ENCODE measurements around the gene LTBP1. TPM values are rescaled to one million over a fixed set of nuclear protein-coding genes. Genes with fewer than 3 reads are reported as not detected.

Gene LTBP1
- total RNA-seq, 1 experiment from 2014 or later = 28.5 TPM

DNA sequence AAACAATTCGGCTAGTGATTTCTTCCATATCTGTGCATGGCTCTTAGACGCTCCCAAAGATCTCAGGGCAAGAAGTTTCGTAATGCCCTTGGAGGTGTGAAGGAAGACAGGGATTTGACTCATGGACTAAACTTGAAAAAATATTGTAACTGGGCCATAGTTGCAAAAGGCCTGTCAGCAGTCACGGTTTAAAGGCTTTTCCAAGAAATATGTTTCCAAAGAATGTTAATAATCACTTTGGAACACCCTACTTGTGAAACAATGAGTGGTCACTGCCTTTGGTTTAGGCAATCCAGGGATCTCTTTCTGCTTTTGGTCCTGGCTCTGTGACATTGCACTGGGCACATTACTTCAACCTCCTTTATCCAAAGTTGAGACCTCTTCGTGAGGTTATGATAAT is 427.2 kb downstream of the LTBP1 start:
- H4K91ac ChIP-seq (ENCODE audit: insufficient read length, low read depth, low read length) = no peak overlapping the region
- H3K27ac Mint-ChIP-seq = no peak overlapping the region
- H3K4me1 Mint-ChIP-seq = peaks cover 17 to 19% of the 10 kb centered on the region in 2 experiments
- no peak overlapping the region for H3K56ac ChIP-seq (ENCODE audit: insufficient read length, low read depth, low read length)
- no peak overlapping the region for H3K4me3 Mint-ChIP-seq
- H3K79me1 ChIP-seq (ENCODE audit: insufficient read depth, low read depth, low read length, poor library complexity, severe bottlenecking) = no peaks in the 10 kb centered on the region
- H3K23ac ChIP-seq (ENCODE audit: insufficient read length, low read depth, low read length) = no peak overlapping the region
- H3K9me3 ChIP-seq (ENCODE audit: control insufficient read depth, low read depth, low read length) = no peaks in the 10 kb centered on the region
- no peak overlapping the region for H4K8ac ChIP-seq (replicated peaks; ENCODE audit: insufficient read length, low read depth, low read length)
- no peak overlapping the region for H2BK12ac ChIP-seq (ENCODE audit: insufficient read length, low read depth, low read length)
- H2AK5ac ChIP-seq (ENCODE audit: insufficient read length, low read length) = no peak overlapping the region
- no peak overlapping the region for H3K14ac ChIP-seq (ENCODE audit: insufficient read depth, low read length)
- H3K4ac ChIP-seq (ENCODE audit: low read depth, low read length) = no peak overlapping the region
- H3K23me2 ChIP-seq (ENCODE audit: insufficient read length, low read depth, low read length, poor library complexity, severe bottlenecking) = no peaks in the 10 kb centered on the region
- H2BK15ac ChIP-seq (ENCODE audit: low read depth, low read length) = no peak overlapping the region
- no peak overlapping the region for H3T11ph ChIP-seq (ENCODE audit: low read length)
- H2BK5ac ChIP-seq (ENCODE audit: insufficient read length, low read length) = no peak overlapping the region
- H4K5ac ChIP-seq (ENCODE audit: insufficient read length, low read depth, low read length) = no peak overlapping the region
- no peaks in the 10 kb centered on the region for H3K79me2 ChIP-seq (ENCODE audit: insufficient read depth, low read length)
- TF ChIP-seq, protein P1, sequence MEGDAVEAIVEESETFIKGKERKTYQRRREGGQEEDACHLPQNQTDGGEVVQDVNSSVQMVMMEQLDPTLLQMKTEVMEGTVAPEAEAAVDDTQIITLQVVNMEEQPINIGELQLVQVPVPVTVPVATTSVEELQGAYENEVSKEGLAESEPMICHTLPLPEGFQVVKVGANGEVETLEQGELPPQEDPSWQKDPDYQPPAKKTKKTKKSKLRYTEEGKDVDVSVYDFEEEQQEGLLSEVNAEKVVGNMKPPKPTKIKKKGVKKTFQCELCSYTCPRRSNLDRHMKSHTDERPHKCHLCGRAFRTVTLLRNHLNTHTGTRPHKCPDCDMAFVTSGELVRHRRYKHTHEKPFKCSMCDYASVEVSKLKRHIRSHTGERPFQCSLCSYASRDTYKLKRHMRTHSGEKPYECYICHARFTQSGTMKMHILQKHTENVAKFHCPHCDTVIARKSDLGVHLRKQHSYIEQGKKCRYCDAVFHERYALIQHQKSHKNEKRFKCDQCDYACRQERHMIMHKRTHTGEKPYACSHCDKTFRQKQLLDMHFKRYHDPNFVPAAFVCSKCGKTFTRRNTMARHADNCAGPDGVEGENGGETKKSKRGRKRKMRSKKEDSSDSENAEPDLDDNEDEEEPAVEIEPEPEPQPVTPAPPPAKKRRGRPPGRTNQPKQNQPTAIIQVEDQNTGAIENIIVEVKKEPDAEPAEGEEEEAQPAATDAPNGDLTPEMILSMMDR (conservative IDR thresholded peaks at IDR 0.05) = no peak
- no peaks in the 10 kb centered on the region for H3K36me3 Mint-ChIP-seq (ENCODE audit: insufficient read depth in 1 of 3, low read depth in 3 of 3)
- no peaks in the 10 kb centered on the region for H4K20me1 ChIP-seq (ENCODE audit: control insufficient read depth, insufficient read depth, insufficient read length)
- no peak overlapping the region for H3K27ac ChIP-seq (ENCODE audit: insufficient read length, low read depth, low read length)
- no peak overlapping the region for H2BK120ac ChIP-seq (ENCODE audit: low read depth, low read length, poor library complexity, severe bottlenecking)
- no peak overlapping the region for H3K18ac ChIP-seq (ENCODE audit: insufficient read length, low read depth, low read length)
- H3K9me3 Mint-ChIP-seq = no peaks in the 10 kb centered on the region
- no CpG with 5 or more reads among the region's 5 CpGs for WGBS (ENCODE audit: extremely low coverage, insufficient read length, low lambda C conversion rate)
- no peaks in the 10 kb centered on the region for H3K27me3 Mint-ChIP-seq (ENCODE audit: low read depth)
- no peaks in the 10 kb centered on the region for H3K27me3 ChIP-seq (ENCODE audit: insufficient read depth, low read length)
- no peak for DNase-seq
- H2AFZ ChIP-seq (ENCODE audit: low read length) = no peak overlapping the region
- H3K9ac ChIP-seq (ENCODE audit: extremely low read depth, insufficient read length, low read length) = no peak overlapping the region
- H3K4me1 ChIP-seq (ENCODE audit: insufficient read depth, low read length) = no peaks in the 10 kb centered on the region
- H2BK20ac ChIP-seq (ENCODE audit: low read depth, low read length, poor library complexity, severe bottlenecking) = no peak overlapping the region
- no peak overlapping the region for H3K4me2 ChIP-seq (ENCODE audit: insufficient read depth, insufficient read length, low read length)
